ENCODE data around the gene MAB21L3.

Gene MAB21L3

GRCh38 chr1:116110567-116111523, at the start of gene MAB21L3:
TSS of gene MAB21L3 (plus strand) at chr1:116111399. CDS start at chr1:116112616, 1,217 bp downstream.
- Mint-ChIP-seq H3K4me3 (no peak within 1 kb of the TSS), H3K9me3 (no peaks in the 10 kb centered on the region), H3K27ac (no peak within 1 kb of the TSS), H3K36me3 (ENCODE audit: low read depth) (no peaks in the 10 kb centered on the region), H3K27me3 (peaks cover 2% of the 10 kb centered on the region), H3K4me1 (ENCODE audit: low read depth) (peaks cover 7% of the 10 kb centered on the region)
- intact Hi-C loops (cut with micrococcal nuclease) = no loop called here

GRCh38 chr1:116062201-116062600, 49.0 kb upstream of the MAB21L3 start:
- Mint-ChIP-seq H3K36me3 (ENCODE audit: low read depth) (peaks cover 63% of the 10 kb centered on the region), H3K4me3 (no peak overlapping the region), H3K4me1 (ENCODE audit: low read depth) (no peaks in the 10 kb centered on the region), H3K27me3 (no peaks in the 10 kb centered on the region), H3K9me3 (peaks cover 9% of the 10 kb centered on the region), H3K27ac (no peak overlapping the region)
- intact Hi-C loops (cut with micrococcal nuclease) = no loop called here

- Mint-ChIP-seq H3K27me3 (no peaks in the 10 kb centered on the region), H3K9me3 (no peaks in the 10 kb centered on the region), H3K4me1 (ENCODE audit: low read depth) (no peaks in the 10 kb centered on the region), H3K27ac (no peak overlapping the region), H3K36me3 (ENCODE audit: low read depth) (peaks cover 83% of the 10 kb centered on the region), H3K4me3 (no peak overlapping the region)
- intact Hi-C loops (cut with micrococcal nuclease) = no loop called here
These were observed 46.6 kb upstream of the MAB21L3 start for GRCh38 chr1:116064616-116065015.

GRCh38 chr1:116066868-116067565, 44.2 kb upstream of the MAB21L3 start:
- H3K4me3 Mint-ChIP-seq = no peak overlapping the region
- no peaks in the 10 kb centered on the region for H3K27me3 Mint-ChIP-seq
- H3K9me3 Mint-ChIP-seq = no peaks in the 10 kb centered on the region

GRCh38 chr1:116067566-116067890, 43.7 kb upstream of the MAB21L3 start:
- Mint-ChIP-seq H3K9me3 (no peaks in the 10 kb centered on the region), H3K36me3 (ENCODE audit: low read depth) (peaks cover 80% of the 10 kb centered on the region), H3K27me3 (no peaks in the 10 kb centered on the region), H3K27ac (no peak overlapping the region), H3K4me3 (no peak overlapping the region), H3K4me1 (ENCODE audit: low read depth) (no peaks in the 10 kb centered on the region)
- intact Hi-C loops (cut with micrococcal nuclease) = no loop called here

More at GRCh38 chr1:116066868-116067565, 44.2 kb upstream of the MAB21L3 start:
- Mint-ChIP-seq H3K27ac (no peak overlapping the region), H3K36me3 (ENCODE audit: low read depth) (peaks cover 85% of the 10 kb centered on the region), H3K4me1 (ENCODE audit: low read depth) (no peaks in the 10 kb centered on the region)
- intact Hi-C loops (cut with micrococcal nuclease) = no loop called here

GRCh38 chr1:116075575-116075974, 35.6 kb upstream of the MAB21L3 start:
- Mint-ChIP-seq H3K4me3 (no peak overlapping the region), H3K36me3 (ENCODE audit: low read depth) (peaks cover 30% of the 10 kb centered on the region), H3K27ac (no peak overlapping the region), H3K27me3 (no peaks in the 10 kb centered on the region), H3K4me1 (ENCODE audit: low read depth) (peaks cover 7% of the 10 kb centered on the region), H3K9me3 (peaks cover 3% of the 10 kb centered on the region)
- intact Hi-C loops (cut with micrococcal nuclease) = no loop called here

GRCh38 chr1:116075990-116076389, 35.2 kb upstream of the MAB21L3 start:
- H3K4me3 Mint-ChIP-seq = no peak overlapping the region

GRCh38 chr1:116076831-116077230, 34.4 kb upstream of the MAB21L3 start:
- H3K27me3 Mint-ChIP-seq = no peaks in the 10 kb centered on the region
- peaks cover 9% of the 10 kb centered on the region for H3K9me3 Mint-ChIP-seq
- intact Hi-C loops (cut with micrococcal nuclease) = no loop called here
- peaks cover 24% of the 10 kb centered on the region for H3K36me3 Mint-ChIP-seq (ENCODE audit: low read depth)
- H3K27ac Mint-ChIP-seq = no peak overlapping the region
- no peak overlapping the region for H3K4me3 Mint-ChIP-seq
- peaks cover 11% of the 10 kb centered on the region for H3K4me1 Mint-ChIP-seq (ENCODE audit: low read depth)

More at GRCh38 chr1:116075990-116076389, 35.2 kb upstream of the MAB21L3 start:
- H3K36me3 Mint-ChIP-seq (ENCODE audit: low read depth) = peaks cover 30% of the 10 kb centered on the region
- H3K27me3 Mint-ChIP-seq = no peaks in the 10 kb centered on the region
- peaks cover 11% of the 10 kb centered on the region for H3K4me1 Mint-ChIP-seq (ENCODE audit: low read depth)
- intact Hi-C loops (cut with micrococcal nuclease) = no loop called here
- H3K27ac Mint-ChIP-seq = no peak overlapping the region
- H3K9me3 Mint-ChIP-seq = peaks cover 7% of the 10 kb centered on the region

- Mint-ChIP-seq H3K4me3 (no peak overlapping the region), H3K4me1 (ENCODE audit: low read depth) (peaks cover 11% of the 10 kb centered on the region), H3K27ac (no peak overlapping the region), H3K9me3 (peaks cover 9% of the 10 kb centered on the region), H3K36me3 (ENCODE audit: low read depth) (peaks cover 15% of the 10 kb centered on the region), H3K27me3 (no peaks in the 10 kb centered on the region)
- intact Hi-C loops (cut with micrococcal nuclease) = no loop called here
These were observed 32.4 kb upstream of the MAB21L3 start for GRCh38 chr1:116078699-116079223.

- peaks cover 37% of the 10 kb centered on the region for H3K36me3 Mint-ChIP-seq (ENCODE audit: low read depth)
- intact Hi-C loops (cut with micrococcal nuclease) = no loop called here
- H3K4me3 Mint-ChIP-seq = no peak overlapping the region
- peaks cover 30% of the 10 kb centered on the region for H3K9me3 Mint-ChIP-seq
- H3K4me1 Mint-ChIP-seq (ENCODE audit: low read depth) = peaks cover 6% of the 10 kb centered on the region
- no peak overlapping the region for H3K27ac Mint-ChIP-seq
- H3K27me3 Mint-ChIP-seq = no peaks in the 10 kb centered on the region
These were observed 23.6 kb upstream of the MAB21L3 start for GRCh38 chr1:116087628-116088027.

GRCh38 chr1:116089870-116090269, 21.3 kb upstream of the MAB21L3 start:
- peaks cover 6% of the 10 kb centered on the region for H3K4me1 Mint-ChIP-seq (ENCODE audit: low read depth)
- intact Hi-C loops (cut with micrococcal nuclease) = no loop called here
- peaks cover 60% of the 10 kb centered on the region for H3K36me3 Mint-ChIP-seq (ENCODE audit: low read depth)
- no peaks in the 10 kb centered on the region for H3K27me3 Mint-ChIP-seq
- H3K9me3 Mint-ChIP-seq = peaks cover 35% of the 10 kb centered on the region
- H3K27ac Mint-ChIP-seq = no peak overlapping the region
- H3K4me3 Mint-ChIP-seq = no peak overlapping the region

- Mint-ChIP-seq H3K27ac (no peak overlapping the region), H3K4me3 (no peak overlapping the region), H3K9me3 (peaks cover 40% of the 10 kb centered on the region), H3K4me1 (ENCODE audit: low read depth) (peaks cover 6% of the 10 kb centered on the region), H3K36me3 (ENCODE audit: low read depth) (peaks cover 65% of the 10 kb centered on the region), H3K27me3 (no peaks in the 10 kb centered on the region)
- intact Hi-C loops (cut with micrococcal nuclease) = no loop called here
These were observed 20.1 kb upstream of the MAB21L3 start for GRCh38 chr1:116091083-116091482.

GRCh38 chr1:116092752-116093489, 18.3 kb upstream of the MAB21L3 start:
- Mint-ChIP-seq H3K27me3 (no peaks in the 10 kb centered on the region), H3K4me3 (no peak overlapping the region), H3K27ac (no peak overlapping the region), H3K9me3 (peaks cover 40% of the 10 kb centered on the region), H3K4me1 (ENCODE audit: low read depth) (peaks cover 6% of the 10 kb centered on the region), H3K36me3 (ENCODE audit: low read depth) (peaks cover 67% of the 10 kb centered on the region)
- intact Hi-C loops (cut with micrococcal nuclease) = no loop called here
